Measurements from ENCODE around the gene SPTLC2.

GRCh38 chr14:77573964-77574363 lies 42.5 kb downstream of the SPTLC2 start:
- no peak for TF ChIP-seq MXI1 (IDR thresholded peaks at IDR 0.05; ENCODE audit: borderline replicate concordance, low read depth, low read length)
- TF ChIP-seq, protein P1, sequence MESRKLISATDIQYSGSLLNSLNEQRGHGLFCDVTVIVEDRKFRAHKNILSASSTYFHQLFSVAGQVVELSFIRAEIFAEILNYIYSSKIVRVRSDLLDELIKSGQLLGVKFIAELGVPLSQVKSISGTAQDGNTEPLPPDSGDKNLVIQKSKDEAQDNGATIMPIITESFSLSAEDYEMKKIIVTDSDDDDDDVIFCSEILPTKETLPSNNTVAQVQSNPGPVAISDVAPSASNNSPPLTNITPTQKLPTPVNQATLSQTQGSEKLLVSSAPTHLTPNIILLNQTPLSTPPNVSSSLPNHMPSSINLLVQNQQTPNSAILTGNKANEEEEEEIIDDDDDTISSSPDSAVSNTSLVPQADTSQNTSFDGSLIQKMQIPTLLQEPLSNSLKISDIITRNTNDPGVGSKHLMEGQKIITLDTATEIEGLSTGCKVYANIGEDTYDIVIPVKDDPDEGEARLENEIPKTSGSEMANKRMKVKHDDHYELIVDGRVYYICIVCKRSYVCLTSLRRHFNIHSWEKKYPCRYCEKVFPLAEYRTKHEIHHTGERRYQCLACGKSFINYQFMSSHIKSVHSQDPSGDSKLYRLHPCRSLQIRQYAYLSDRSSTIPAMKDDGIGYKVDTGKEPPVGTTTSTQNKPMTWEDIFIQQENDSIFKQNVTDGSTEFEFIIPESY (CRISPR knock-in tag; IDR thresholded peaks at IDR 0.05), result no peak
- no peak for TF ChIP-seq ZNF296 (CRISPR knock-in tag; conservative IDR thresholded peaks at IDR 0.05)
- no peak for TF ChIP-seq ZSCAN21 (CRISPR knock-in tag; IDR thresholded peaks at IDR 0.05; ENCODE audit: borderline replicate concordance)
- no peak for TF ChIP-seq ZNF292 (CRISPR knock-in tag; IDR thresholded peaks at IDR 0.05; ENCODE audit: borderline replicate concordance, low read depth)
- TF ChIP-seq NCOA2 (CRISPR knock-in tag; IDR thresholded peaks at IDR 0.05), result no peak
- TF ChIP-seq ZNF709 (CRISPR knock-in tag; IDR thresholded peaks at IDR 0.05), result no peak
- TF ChIP-seq, protein P2, sequence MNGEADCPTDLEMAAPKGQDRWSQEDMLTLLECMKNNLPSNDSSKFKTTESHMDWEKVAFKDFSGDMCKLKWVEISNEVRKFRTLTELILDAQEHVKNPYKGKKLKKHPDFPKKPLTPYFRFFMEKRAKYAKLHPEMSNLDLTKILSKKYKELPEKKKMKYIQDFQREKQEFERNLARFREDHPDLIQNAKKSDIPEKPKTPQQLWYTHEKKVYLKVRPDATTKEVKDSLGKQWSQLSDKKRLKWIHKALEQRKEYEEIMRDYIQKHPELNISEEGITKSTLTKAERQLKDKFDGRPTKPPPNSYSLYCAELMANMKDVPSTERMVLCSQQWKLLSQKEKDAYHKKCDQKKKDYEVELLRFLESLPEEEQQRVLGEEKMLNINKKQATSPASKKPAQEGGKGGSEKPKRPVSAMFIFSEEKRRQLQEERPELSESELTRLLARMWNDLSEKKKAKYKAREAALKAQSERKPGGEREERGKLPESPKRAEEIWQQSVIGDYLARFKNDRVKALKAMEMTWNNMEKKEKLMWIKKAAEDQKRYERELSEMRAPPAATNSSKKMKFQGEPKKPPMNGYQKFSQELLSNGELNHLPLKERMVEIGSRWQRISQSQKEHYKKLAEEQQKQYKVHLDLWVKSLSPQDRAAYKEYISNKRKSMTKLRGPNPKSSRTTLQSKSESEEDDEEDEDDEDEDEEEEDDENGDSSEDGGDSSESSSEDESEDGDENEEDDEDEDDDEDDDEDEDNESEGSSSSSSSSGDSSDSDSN (CRISPR knock-in tag; IDR thresholded peaks at IDR 0.05), result no peak
- TF ChIP-seq EZH2 (conservative IDR thresholded peaks at IDR 0.05; ENCODE audit: low read depth, low read length), result no peak
- TF ChIP-seq MBD4 (IDR thresholded peaks at IDR 0.05; ENCODE audit: borderline replicate concordance, low read length), result no peak
- TF ChIP-seq, protein P3, sequence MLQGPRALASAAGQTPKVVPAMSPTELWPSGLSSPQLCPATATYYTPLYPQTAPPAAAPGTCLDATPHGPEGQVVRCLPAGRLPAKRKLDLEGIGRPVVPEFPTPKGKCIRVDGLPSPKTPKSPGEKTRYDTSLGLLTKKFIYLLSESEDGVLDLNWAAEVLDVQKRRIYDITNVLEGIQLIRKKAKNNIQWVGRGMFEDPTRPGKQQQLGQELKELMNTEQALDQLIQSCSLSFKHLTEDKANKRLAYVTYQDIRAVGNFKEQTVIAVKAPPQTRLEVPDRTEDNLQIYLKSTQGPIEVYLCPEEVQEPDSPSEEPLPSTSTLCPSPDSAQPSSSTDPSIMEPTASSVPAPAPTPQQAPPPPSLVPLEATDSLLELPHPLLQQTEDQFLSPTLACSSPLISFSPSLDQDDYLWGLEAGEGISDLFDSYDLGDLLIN (CRISPR knock-in tag; IDR thresholded peaks at IDR 0.05; ENCODE audit: borderline replicate concordance), result no peak
- TF ChIP-seq, protein P4, sequence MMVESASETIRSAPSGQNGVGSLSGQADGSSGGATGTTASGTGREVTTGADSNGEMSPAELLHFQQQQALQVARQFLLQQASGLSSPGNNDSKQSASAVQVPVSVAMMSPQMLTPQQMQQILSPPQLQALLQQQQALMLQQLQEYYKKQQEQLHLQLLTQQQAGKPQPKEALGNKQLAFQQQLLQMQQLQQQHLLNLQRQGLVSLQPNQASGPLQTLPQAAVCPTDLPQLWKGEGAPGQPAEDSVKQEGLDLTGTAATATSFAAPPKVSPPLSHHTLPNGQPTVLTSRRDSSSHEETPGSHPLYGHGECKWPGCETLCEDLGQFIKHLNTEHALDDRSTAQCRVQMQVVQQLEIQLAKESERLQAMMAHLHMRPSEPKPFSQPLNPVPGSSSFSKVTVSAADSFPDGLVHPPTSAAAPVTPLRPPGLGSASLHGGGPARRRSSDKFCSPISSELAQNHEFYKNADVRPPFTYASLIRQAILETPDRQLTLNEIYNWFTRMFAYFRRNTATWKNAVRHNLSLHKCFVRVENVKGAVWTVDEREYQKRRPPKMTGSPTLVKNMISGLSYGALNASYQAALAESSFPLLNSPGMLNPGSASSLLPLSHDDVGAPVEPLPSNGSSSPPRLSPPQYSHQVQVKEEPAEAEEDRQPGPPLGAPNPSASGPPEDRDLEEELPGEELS (CRISPR knock-in tag; IDR thresholded peaks at IDR 0.05), result no peak
- TF ChIP-seq GABPA (IDR thresholded peaks at IDR 0.05; ENCODE audit: low read depth, low read length), result no peak
- no peak for TF ChIP-seq GABPA (CRISPR knock-in tag; IDR thresholded peaks at IDR 0.05; ENCODE audit: low read depth)
